ENCODE data around the gene EFNA3.
A peak's percentile ranks its signal among the peaks of the same experiment; 100 is the strongest.

The EFNA3 gene, protein sequence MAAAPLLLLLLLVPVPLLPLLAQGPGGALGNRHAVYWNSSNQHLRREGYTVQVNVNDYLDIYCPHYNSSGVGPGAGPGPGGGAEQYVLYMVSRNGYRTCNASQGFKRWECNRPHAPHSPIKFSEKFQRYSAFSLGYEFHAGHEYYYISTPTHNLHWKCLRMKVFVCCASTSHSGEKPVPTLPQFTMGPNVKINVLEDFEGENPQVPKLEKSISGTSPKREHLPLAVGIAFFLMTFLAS

GRCh38 chr1:155078469-155079209 lies at the start of gene EFNA3:
EFNA3 (plus strand) TSS chr1:155078837; CDS start chr1:155078942, 105 bp downstream.
- ChIA-PET CTCF (interaction anchor here (0.5 to 10.6 kb wide), 7 partner anchors 10 to 94 kb away, joined by 3 to 122 read pairs (median 6); partner anchors contain the start of genes EFNA4 and KRTCAP2), POLR2A (no interaction called here)
- H3K4me3 ChIP-seq (ENCODE audit: low read depth, low read length): peak within 1 kb of the TSS; percentile 51
- TF ChIP-seq, protein P1, sequence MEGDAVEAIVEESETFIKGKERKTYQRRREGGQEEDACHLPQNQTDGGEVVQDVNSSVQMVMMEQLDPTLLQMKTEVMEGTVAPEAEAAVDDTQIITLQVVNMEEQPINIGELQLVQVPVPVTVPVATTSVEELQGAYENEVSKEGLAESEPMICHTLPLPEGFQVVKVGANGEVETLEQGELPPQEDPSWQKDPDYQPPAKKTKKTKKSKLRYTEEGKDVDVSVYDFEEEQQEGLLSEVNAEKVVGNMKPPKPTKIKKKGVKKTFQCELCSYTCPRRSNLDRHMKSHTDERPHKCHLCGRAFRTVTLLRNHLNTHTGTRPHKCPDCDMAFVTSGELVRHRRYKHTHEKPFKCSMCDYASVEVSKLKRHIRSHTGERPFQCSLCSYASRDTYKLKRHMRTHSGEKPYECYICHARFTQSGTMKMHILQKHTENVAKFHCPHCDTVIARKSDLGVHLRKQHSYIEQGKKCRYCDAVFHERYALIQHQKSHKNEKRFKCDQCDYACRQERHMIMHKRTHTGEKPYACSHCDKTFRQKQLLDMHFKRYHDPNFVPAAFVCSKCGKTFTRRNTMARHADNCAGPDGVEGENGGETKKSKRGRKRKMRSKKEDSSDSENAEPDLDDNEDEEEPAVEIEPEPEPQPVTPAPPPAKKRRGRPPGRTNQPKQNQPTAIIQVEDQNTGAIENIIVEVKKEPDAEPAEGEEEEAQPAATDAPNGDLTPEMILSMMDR (IDR thresholded peaks at IDR 0.05; ENCODE audit: insufficient read depth, low read length, missing control alignments): no peak
- no peak for DNase-seq (ENCODE audit: low read depth, low spot score)

GRCh38 chr1:155029513-155030242 lies 49.0 kb upstream of the EFNA3 start:
- TF ChIP-seq, protein P1 (IDR thresholded peaks at IDR 0.05; ENCODE audit: insufficient read depth, low read length, missing control alignments): no peak
- ChIA-PET CTCF (interaction anchor here (1.1 to 9.3 kb wide), 3 partner anchors 11 to 68 kb away, joined by 3 to 85 read pairs (median 53); partner anchors contain the start of gene PYGO2), POLR2A (no interaction called here)
- H3K4me3 ChIP-seq (ENCODE audit: low read depth, low read length): no peak overlapping the region
- DNase-seq (ENCODE audit: low read depth, low spot score): no peak

DNA sequence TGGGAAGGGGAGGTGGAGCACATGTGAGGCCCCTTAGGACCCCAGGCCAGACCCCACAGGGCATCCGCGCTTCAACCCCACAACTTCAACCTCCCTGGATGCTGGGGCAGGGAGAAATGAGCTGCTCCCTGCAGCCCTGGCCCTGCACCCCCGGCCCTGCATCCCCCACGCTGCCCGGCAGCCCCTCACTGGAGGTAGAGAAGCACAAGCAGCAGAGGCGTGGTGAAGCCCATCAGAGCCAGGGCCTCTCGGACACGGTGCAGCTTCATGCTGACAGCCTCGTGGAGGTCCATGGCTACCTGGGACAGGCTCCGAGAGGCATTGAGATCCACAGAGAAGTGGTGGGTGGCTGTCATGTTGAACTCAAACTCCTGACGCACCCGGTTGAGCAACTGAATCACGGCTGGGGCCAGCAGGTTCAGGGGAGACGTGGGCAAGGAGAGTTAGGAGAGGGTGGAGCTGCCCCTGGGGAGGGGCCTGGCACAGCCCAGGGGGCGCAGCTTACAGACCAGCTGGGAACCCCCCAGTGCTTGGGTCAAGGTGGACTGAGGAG lies 48.3 kb upstream of the EFNA3 start:
- TF ChIP-seq, protein P1 (IDR thresholded peaks at IDR 0.05; ENCODE audit: insufficient read depth, low read length, missing control alignments): no peak
- no peak for DNase-seq (ENCODE audit: low read depth, low spot score)
- ChIA-PET CTCF (interaction anchor here (0.9 to 9.3 kb wide), 4 partner anchors 12 to 69 kb away, joined by 3 to 85 read pairs (median 28); partner anchors contain the start of genes ADAM15 and PYGO2), POLR2A (interaction anchor here (1.1 kb wide), 1 partner anchor 15 kb away, joined by 3 read pairs; no protein-coding TSS in a partner anchor)
- no peak overlapping the region for H3K4me3 ChIP-seq (ENCODE audit: low read depth, low read length)

DNA sequence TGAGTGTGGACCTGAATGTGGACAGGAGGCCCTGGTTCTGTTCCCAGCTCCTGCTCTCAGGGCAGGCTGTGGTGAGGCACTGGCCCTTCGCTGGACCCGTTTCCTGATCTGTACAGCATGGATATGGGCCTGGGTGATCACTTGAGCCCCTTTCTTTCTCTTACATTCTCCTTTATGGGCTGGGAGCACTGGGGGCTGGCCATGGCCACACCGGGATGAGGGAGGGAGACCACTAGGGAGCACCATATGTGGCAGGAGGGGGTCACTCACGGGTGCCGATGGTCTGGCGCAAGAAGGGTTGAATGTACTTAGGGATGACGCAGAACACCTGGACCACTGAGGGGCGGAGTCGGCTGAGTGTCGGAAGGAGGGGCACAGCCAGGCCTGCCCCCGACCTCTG lies 47.7 kb upstream of the EFNA3 start:
- TF ChIP-seq, protein P1 (IDR thresholded peaks at IDR 0.05; ENCODE audit: insufficient read depth, low read length, missing control alignments): no peak
- H3K4me3 ChIP-seq (ENCODE audit: low read depth, low read length): no peak overlapping the region
- no peak for DNase-seq (ENCODE audit: low read depth, low spot score)
- POLR2A ChIA-PET: interaction anchor here (1.1 kb wide), 1 partner anchor 14 kb away, joined by 3 read pairs; no protein-coding TSS in a partner anchor
- CTCF ChIA-PET: interaction anchor here (0.9 to 9.3 kb wide), 5 partner anchors 12 to 69 kb away, joined by 3 to 85 read pairs (median 3); partner anchors contain the start of genes ADAM15 and PYGO2

DNA sequence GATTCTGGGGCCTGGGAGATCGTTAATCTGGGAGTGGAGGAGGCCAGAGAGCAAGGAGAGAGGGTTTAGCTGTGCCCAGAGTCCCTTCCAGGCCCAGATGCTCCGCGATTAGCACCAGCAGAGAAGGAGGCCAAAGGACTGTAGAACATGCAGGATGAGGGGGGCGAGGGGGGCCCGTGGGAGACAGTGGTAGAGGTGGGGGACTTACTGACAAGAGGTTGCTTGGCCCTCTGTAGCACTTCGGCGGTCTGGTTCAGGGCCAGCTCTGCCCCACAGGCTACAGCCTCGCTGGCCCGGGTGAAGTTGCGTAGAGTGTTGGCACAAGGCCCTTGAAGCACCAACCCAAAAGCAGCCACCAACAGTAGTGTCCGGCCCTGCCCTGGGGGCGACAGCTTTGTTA lies 45.8 kb upstream of the EFNA3 start:
- no peak overlapping the region for H3K4me3 ChIP-seq (ENCODE audit: low read depth, low read length)
- POLR2A ChIA-PET: no interaction called here
- no peak for DNase-seq (ENCODE audit: low read depth, low spot score)
- CTCF ChIA-PET: interaction anchor here (1.0 to 9.3 kb wide), 6 partner anchors 12 to 29 kb away, joined by 3 to 85 read pairs (median 4); no protein-coding TSS in a partner anchor
- TF ChIP-seq, protein P1 (IDR thresholded peaks at IDR 0.05; ENCODE audit: insufficient read depth, low read length, missing control alignments): no peak
